Measurements from ENCODE around the gene CTTN. TPM values are rescaled to one million over a fixed set of nuclear protein-coding genes. Genes with fewer than 3 reads are reported as not detected.
A peak's percentile ranks its signal among the peaks of the same experiment; 100 is the strongest.

The CTTN gene
- total RNA-seq, 1 donor from 2014 or later, result 211 TPM

GRCh38 chr11:70466154-70466553, 67.8 kb downstream of the CTTN start:
- DNase-seq (ENCODE audit: extremely low spot score, unreplicated experiment), result no peak
- Mint-ChIP-seq H3K27ac (no peak overlapping the region), H3K9me3 (no peaks in the 10 kb centered on the region), H3K36me3 (no peaks in the 10 kb centered on the region), H3K4me1 (ENCODE audit: unreplicated experiment) (peaks cover 8% of the 10 kb centered on the region), H3K27me3 (peaks cover 6% of the 10 kb centered on the region), H3K4me3 (no peak overlapping the region)
- TF ChIP-seq CTCF (conservative IDR thresholded peaks at IDR 0.05), result no peak

- DNase-seq (ENCODE audit: extremely low spot score, unreplicated experiment), result no peak
- H3K9me3 Mint-ChIP-seq, result no peaks in the 10 kb centered on the region
- peaks cover 12% of the 10 kb centered on the region for H3K4me1 Mint-ChIP-seq (ENCODE audit: unreplicated experiment)
- H3K27ac Mint-ChIP-seq, result no peak overlapping the region
- H3K27me3 Mint-ChIP-seq, result peaks cover 6% of the 10 kb centered on the region
- H3K36me3 Mint-ChIP-seq, result no peaks in the 10 kb centered on the region
- no peak overlapping the region for H3K4me3 Mint-ChIP-seq
- TF ChIP-seq CTCF (conservative IDR thresholded peaks at IDR 0.05), result no peak
These were observed 68.3 kb downstream of the CTTN start for GRCh38 chr11:70466596-70466995.

- Mint-ChIP-seq H3K36me3 (no peaks in the 10 kb centered on the region), H3K4me1 (ENCODE audit: unreplicated experiment) (peaks cover 12% of the 10 kb centered on the region), H3K27ac (no peak overlapping the region), H3K27me3 (peaks cover 6% of the 10 kb centered on the region), H3K9me3 (no peaks in the 10 kb centered on the region), H3K4me3 (no peak overlapping the region)
- peak; percentile 99 for TF ChIP-seq CTCF (conservative IDR thresholded peaks at IDR 0.05)
- DNase-seq (ENCODE audit: extremely low spot score, unreplicated experiment), result no peak
These were observed 69.1 kb downstream of the CTTN start for GRCh38 chr11:70467201-70468085.

- Mint-ChIP-seq H3K9me3 (no peaks in the 10 kb centered on the region), H3K27me3 (peaks cover 6% of the 10 kb centered on the region), H3K27ac (no peak overlapping the region), H3K4me3 (no peak overlapping the region), H3K4me1 (ENCODE audit: unreplicated experiment) (peaks cover 12% of the 10 kb centered on the region), H3K36me3 (peaks cover 5% of the 10 kb centered on the region)
- TF ChIP-seq CTCF (conservative IDR thresholded peaks at IDR 0.05), result no peak
- no peak for DNase-seq (ENCODE audit: extremely low spot score, unreplicated experiment)
These were observed 70.2 kb downstream of the CTTN start for GRCh38 chr11:70468256-70469195.

- peaks cover 5% of the 10 kb centered on the region for H3K36me3 Mint-ChIP-seq
- H3K4me3 Mint-ChIP-seq, result no peak overlapping the region
- no peak for DNase-seq (ENCODE audit: extremely low spot score, unreplicated experiment)
These were observed 71.8 kb downstream of the CTTN start for GRCh38 chr11:70470127-70470526.

More at GRCh38 chr11:70470127-70470526, 71.8 kb downstream of the CTTN start:
- Mint-ChIP-seq H3K9me3 (no peaks in the 10 kb centered on the region), H3K27ac (no peak overlapping the region), H3K4me1 (ENCODE audit: unreplicated experiment) (peaks cover 12% of the 10 kb centered on the region), H3K27me3 (peaks cover 6% of the 10 kb centered on the region)
- TF ChIP-seq CTCF (conservative IDR thresholded peaks at IDR 0.05), result no peak

All from type B pancreatic cell (in vitro differentiated cells).